H9 (cell line): ENCODE data around the gene PSME1. TPM values are rescaled to one million over a fixed set of nuclear protein-coding genes. Genes with fewer than 3 reads are reported as not detected.

ENCODE experiments used
- DNase-seq: peaks from one replicate; pipeline ENCODE4 v3.0.0-alpha.2; 2017
- H2AFZ ChIP-seq: one replicate; pipeline ENCODE4 v1.6.1; 2013; ENCODE audit warnings: mild to moderate bottlenecking, low read length, control low read depth, moderate library complexity
- H2AK5ac ChIP-seq: 2 replicates; pipeline ENCODE4 v1.6.1; 2013; ENCODE audit warnings: low read length, control low read depth, mixed read lengths; ENCODE audit not compliant: insufficient read length
- H2BK120ac ChIP-seq: one replicate; pipeline ENCODE4 v1.6.1; 2013; ENCODE audit warnings: low read depth, mild to moderate bottlenecking, low read length, control low read depth, inconsistent platforms; ENCODE audit not compliant: poor library complexity, severe bottlenecking
- H2BK12ac ChIP-seq: 2 replicates; pipeline ENCODE4 v1.6.1; 2013; ENCODE audit warnings: low read length, control low read depth, mixed read lengths, low read depth; ENCODE audit not compliant: insufficient read length
- H2BK15ac ChIP-seq: 2 replicates; pipeline ENCODE4 v1.6.1; 2013; ENCODE audit warnings: low read depth, low read length, control low read depth
- H2BK20ac ChIP-seq: one replicate; pipeline ENCODE4 v1.6.1; 2013; ENCODE audit warnings: low read depth, mild to moderate bottlenecking, low read length, control low read depth, inconsistent platforms; ENCODE audit not compliant: poor library complexity, severe bottlenecking
- H2BK5ac ChIP-seq: 2 replicates; pipeline ENCODE4 v1.6.1; 2013; ENCODE audit warnings: low read length, control low read depth, mixed read lengths; ENCODE audit not compliant: insufficient read length
- H3K14ac ChIP-seq: 2 replicates; pipeline ENCODE4 v1.6.1; 2013; ENCODE audit warnings: low read length, control low read depth; ENCODE audit not compliant: insufficient read depth
- H3K18ac ChIP-seq: 2 replicates; pipeline ENCODE4 v1.6.1; 2013; ENCODE audit warnings: low read depth, mild to moderate bottlenecking, mixed read lengths, low read length, control low read depth; ENCODE audit not compliant: insufficient read length
- H3K23ac ChIP-seq: 2 replicates; pipeline ENCODE4 v1.6.1; 2013; ENCODE audit warnings: low read length, control low read depth, mixed read lengths, low read depth; ENCODE audit not compliant: insufficient read length
- H3K23me2 ChIP-seq: 2 replicates; pipeline ENCODE4 v1.6.1; 2013; ENCODE audit warnings: low read depth, mild to moderate bottlenecking, mixed read lengths, low read length, control low read depth; ENCODE audit not compliant: insufficient read length, poor library complexity, severe bottlenecking
- H3K27ac ChIP-seq: 2 replicates; pipeline ENCODE4 v1.5.1; 2013; ENCODE audit warnings: low read length, control low read depth, mixed read lengths, low read depth; ENCODE audit not compliant: insufficient read length
- H3K27me3 ChIP-seq: 2 replicates; pipeline ENCODE4 v1.6.1; 2013; ENCODE audit warnings: low read length, control low read depth, inconsistent platforms; ENCODE audit not compliant: insufficient read depth
- H3K4ac ChIP-seq: 2 replicates; pipeline ENCODE4 v1.6.1; 2013; ENCODE audit warnings: low read depth, mild to moderate bottlenecking, control low read depth, inconsistent platforms, low read length, moderate library complexity
- H3K4me1 ChIP-seq: 2 replicates; pipeline ENCODE4 v1.6.1; 2013; ENCODE audit warnings: low read length, control low read depth, inconsistent platforms; ENCODE audit not compliant: insufficient read depth
- H3K4me2 ChIP-seq: 2 replicates; pipeline ENCODE4 v1.6.1; 2013; ENCODE audit warnings: low read length, control low read depth, mixed read lengths; ENCODE audit not compliant: insufficient read length, insufficient read depth
- H3K56ac ChIP-seq: 2 replicates; pipeline ENCODE4 v1.6.1; 2013; ENCODE audit warnings: low read depth, mild to moderate bottlenecking, mixed read lengths, low read length, control low read depth; ENCODE audit not compliant: insufficient read length
- H3K79me1 ChIP-seq: 2 replicates; pipeline ENCODE4 v1.6.1; 2013; ENCODE audit warnings: low read depth, mild to moderate bottlenecking, moderate library complexity, low read length, control low read depth, inconsistent platforms; ENCODE audit not compliant: insufficient read depth, poor library complexity, severe bottlenecking
- H3K79me2 ChIP-seq: 2 replicates; pipeline ENCODE4 v1.6.1; 2013; ENCODE audit warnings: low read length, control low read depth, inconsistent platforms; ENCODE audit not compliant: insufficient read depth
- H3K9ac ChIP-seq: 2 replicates; pipeline ENCODE4 v1.6.1; 2013; ENCODE audit warnings: low read length, control low read depth, mixed read lengths; ENCODE audit not compliant: insufficient read length; ENCODE audit errors: extremely low read depth
- H3K9me3 ChIP-seq: one replicate; pipeline ENCODE4 v1.6.1; 2013; ENCODE audit warnings: low read depth, low read length, inconsistent platforms; ENCODE audit not compliant: control insufficient read depth
- H3T11ph ChIP-seq: one replicate; pipeline ENCODE4 v1.6.1; 2013; ENCODE audit warnings: mild to moderate bottlenecking, low read length, control low read depth, inconsistent platforms
- H4K20me1 ChIP-seq: one replicate; pipeline ENCODE4 v1.6.1; 2013; ENCODE audit not compliant: control insufficient read depth, insufficient read length, insufficient read depth
- H4K5ac ChIP-seq: 2 replicates; pipeline ENCODE4 v1.6.1; 2013; ENCODE audit warnings: low read depth, mild to moderate bottlenecking, mixed read lengths, low read length, control low read depth; ENCODE audit not compliant: insufficient read length
- H4K8ac ChIP-seq: replicated peaks from 2 replicates; pipeline ENCODE4 v1.6.1; 2013; ENCODE audit warnings: low read length, control low read depth, mixed read lengths, low read depth; ENCODE audit not compliant: insufficient read length
- H4K91ac ChIP-seq: 2 replicates; pipeline ENCODE4 v1.6.1; 2013; ENCODE audit warnings: low read depth, mild to moderate bottlenecking, moderate library complexity, mixed read lengths, low read length, control low read depth; ENCODE audit not compliant: insufficient read length
- H3K27ac Mint-ChIP-seq, 3 experiments: 2 replicates in 2 of 3; 3 replicates in 1 of 3; pipeline ENCODE4 v1.8.0; 2020 to 2021; ENCODE audit warnings: mixed read lengths in 3 of 3, mild to moderate bottlenecking in 1 of 3, moderate library complexity in 1 of 3
- H3K27me3 Mint-ChIP-seq: 2 replicates; pipeline ENCODE4 v1.8.0; 2021; ENCODE audit warnings: low read depth, mild to moderate bottlenecking, moderate library complexity, mixed read lengths
- H3K36me3 Mint-ChIP-seq, 3 experiments: 2 replicates in 2 of 3; 3 replicates in 1 of 3; pipeline ENCODE4 v1.8.0; 2020 to 2021; ENCODE audit warnings: low read depth in 3 of 3, mixed read lengths in 3 of 3; ENCODE audit not compliant: insufficient read depth in 1 of 3
- H3K4me1 Mint-ChIP-seq, 2 experiments: 2 replicates each; pipeline ENCODE4 v1.8.0; 2020; ENCODE audit warnings: mixed read lengths in 2 of 2
- H3K4me3 Mint-ChIP-seq, 2 experiments: 2 replicates in 1 of 2; 3 replicates in 1 of 2; pipeline ENCODE4 v1.8.0; 2020 to 2021; ENCODE audit warnings: mild to moderate bottlenecking in 2 of 2, mixed read lengths in 2 of 2, moderate library complexity in 1 of 2
- H3K9me3 Mint-ChIP-seq, 2 experiments: 2 replicates in 1 of 2; 3 replicates in 1 of 2; pipeline ENCODE4 v1.8.0; 2020; ENCODE audit warnings: mild to moderate bottlenecking in 2 of 2, mixed read lengths in 2 of 2, moderate library complexity in 1 of 2
- CTCF ChIP-seq: fragments of 200-600 bp; sonication (generic); conservative IDR thresholded peaks from 3 replicates; pipeline ENCODE4 v1.8.0; 2021; ENCODE audit warnings: antibody characterized with exemption, mild to moderate bottlenecking
- WGBS: extraction: QIAGEN DNeasy Blood & Tissue Kit; methylation state at CpG from one replicate; pipeline ENCODE4 v1.1.7; 2013; ENCODE audit warnings: missing lambda C conversion rate, low lambda C conversion rate, mixed read lengths; ENCODE audit not compliant: insufficient read length; ENCODE audit errors: extremely low coverage; 5-methylcytosine and 5-hydroxymethylcytosine counted together
- total RNA-seq: library from RNA; stranded (reverse); gene quantifications from 2 replicates; pipeline ENCODE4 v1.2.1, GENCODE V29; 2021

Gene PSME1
- total RNA-seq, 1 experiment from 2014 or later: 109 TPM

GRCh38 chr14:24100197-24100981, 35.6 kb upstream of the PSME1 start:
- Histone ChIP-seq H2BK15ac (no peak overlapping the region), H2BK12ac (no peak overlapping the region), H4K20me1 (no peaks in the 10 kb centered on the region), H4K91ac (no peak overlapping the region), H3K23ac (no peak overlapping the region), H3K79me2 (no peaks in the 10 kb centered on the region; the same call in 1 of the 2 replicates), H2AFZ (no peak overlapping the region), H3K79me1 (no peaks in the 10 kb centered on the region), H3K4ac (no peak overlapping the region), H2BK120ac (no peak overlapping the region), H3K9me3 (no peaks in the 10 kb centered on the region), H3K4me1 (no peaks in the 10 kb centered on the region), H3K23me2 (peaks cover under 1% of the 10 kb centered on the region), H3K4me2 (no peak overlapping the region), H3K14ac (no peak overlapping the region), H3K56ac (no peak overlapping the region), H3T11ph (no peak overlapping the region), H4K8ac (no peak overlapping the region), H3K27me3 (no peaks in the 10 kb centered on the region), H2AK5ac (no peak overlapping the region), H2BK20ac (no peak overlapping the region), H4K5ac (no peak overlapping the region), H3K27ac (no peak overlapping the region), H3K18ac (no peak overlapping the region), H2BK5ac (no peak overlapping the region), H3K9ac (no peak overlapping the region)
- no peak for TF ChIP-seq CTCF
- no peaks in the 10 kb centered on the region; the same call in 1 of the 2 replicates for H3K27me3 Mint-ChIP-seq
- H3K4me1 Mint-ChIP-seq: peaks cover 5 to 11% of the 10 kb centered on the region in 2 experiments
- H3K27ac Mint-ChIP-seq: no peak overlapping the region
- H3K4me3 Mint-ChIP-seq: no peak overlapping the region
- peaks cover 71 to 86% (median 77%) of the 10 kb centered on the region in 3 experiments for H3K36me3 Mint-ChIP-seq
- no peak for DNase-seq
- WGBS: no CpG with 5 or more reads among the region's 4 CpGs
- peaks cover 18 to 19% of the 10 kb centered on the region in 2 experiments for H3K9me3 Mint-ChIP-seq
